Measurements from ENCODE around the gene DRD3.

- TF ChIP-seq CTCF (IDR thresholded peaks at IDR 0.05) = no peak
- TF ChIP-seq POLR2A (IDR thresholded peaks at IDR 0.05) = no peak
These were observed 58.6 kb downstream of the DRD3 start for GRCh38 chr3:114120211-114120610.

All from body of pancreas (tissue), 4 donors.